HepG2 (cell line): ENCODE measurements around the gene SEC14L5.

Experiments used
- ASH2L ChIP-seq: fragments of 300-600, 200-600 bp; sonication (generic); IDR thresholded peaks from 2 replicates; pipeline ENCODE4 v1.7.0; 2017; ENCODE audit warnings: low read depth, mild to moderate bottlenecking, moderate library complexity, mixed read lengths, low read length; ENCODE audit not compliant: insufficient read length
- CBFB ChIP-seq: sonication (generic); formaldehyde crosslinking; IDR thresholded peaks from 2 replicates; pipeline ENCODE4 v1.4.0; 2020; ENCODE audit warnings: missing genetic modification reagents
- EED ChIP-seq: sonication (generic); formaldehyde crosslinking; IDR thresholded peaks from 2 replicates; pipeline ENCODE4 v1.5.0; 2020; ENCODE audit warnings: mild to moderate bottlenecking, missing genetic modification reagents
- KAT2B ChIP-seq: fragments of 150-350 bp; IDR thresholded peaks from 2 replicates; pipeline ENCODE4 v1.6.1; 2014; ENCODE audit warnings: low read depth, low read length, borderline replicate concordance
- NCOA5 ChIP-seq: sonication (generic); formaldehyde crosslinking; IDR thresholded peaks from 2 replicates; pipeline ENCODE4 v1.4.0; 2020; ENCODE audit warnings: missing genetic modification reagents
- NFE2L2 ChIP-seq: fragments of 150-350 bp; IDR thresholded peaks from 2 replicates; pipeline ENCODE4 v1.6.1; 2014; ENCODE audit warnings: low read length
- RAD51 ChIP-seq: fragments of 450-650 bp; IDR thresholded peaks from 2 replicates; pipeline ENCODE4 v1.6.1; 2016; ENCODE audit warnings: borderline replicate concordance
- SMARCC2 ChIP-seq: fragments of 450-650 bp; IDR thresholded peaks from 2 replicates; pipeline ENCODE4 v1.6.1; 2017; ENCODE audit warnings: antibody characterized with exemption, mild to moderate bottlenecking
- SMC3 ChIP-seq: IDR thresholded peaks from 2 replicates; pipeline ENCODE4 v1.6.1; 2011; ENCODE audit warnings: low read length, improper control_type of control experiment
- SMYD3 ChIP-seq: sonication (generic); formaldehyde crosslinking; IDR thresholded peaks from 2 replicates; pipeline ENCODE4 v1.8.1; 2023; ENCODE audit warnings: mild to moderate bottlenecking, missing genetic modification reagents
- ZZZ3 ChIP-seq: sonication (generic); formaldehyde crosslinking; IDR thresholded peaks from 2 replicates; pipeline ENCODE4 v1.4.0; 2020; ENCODE audit warnings: missing genetic modification reagents, mild to moderate bottlenecking, borderline replicate concordance
- TF ChIP-seq, protein P1 (sequence below): IDR thresholded peaks from 2 replicates; pipeline ENCODE4 v1.6.1; 2012; ENCODE audit warnings: low read depth, low read length, improper control_type of control experiment
- TF ChIP-seq, protein P2 (sequence below): IDR thresholded peaks from 2 replicates; pipeline ENCODE4 v1.6.1; 2016; ENCODE audit warnings: mild to moderate bottlenecking
- TF ChIP-seq, protein P3 (sequence below): sonication (generic); formaldehyde crosslinking; IDR thresholded peaks from 2 replicates; pipeline ENCODE4 v1.5.0; 2020; ENCODE audit warnings: mild to moderate bottlenecking, missing genetic modification reagents, moderate library complexity

DNA sequence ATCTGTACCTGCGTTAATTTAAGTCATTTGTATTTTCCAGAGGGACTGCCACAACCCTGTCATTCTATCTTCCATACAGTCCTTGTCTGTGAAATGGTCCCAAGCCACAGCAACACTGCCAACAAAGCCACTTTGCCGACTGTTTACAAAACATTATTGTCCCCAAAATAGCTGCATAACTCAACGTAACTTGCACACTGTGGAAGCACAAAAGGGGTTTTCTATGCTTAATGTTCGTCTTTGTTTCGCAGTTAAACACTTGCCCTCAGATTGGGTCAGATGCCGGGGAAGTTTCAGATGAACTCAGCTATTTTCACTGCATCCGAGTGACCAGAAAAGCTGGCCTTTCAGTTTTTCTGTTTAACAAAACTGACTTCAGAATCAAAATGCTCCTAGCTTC lies 4.6 kb downstream of the SEC14L5 start:
- TF ChIP-seq, protein P1, sequence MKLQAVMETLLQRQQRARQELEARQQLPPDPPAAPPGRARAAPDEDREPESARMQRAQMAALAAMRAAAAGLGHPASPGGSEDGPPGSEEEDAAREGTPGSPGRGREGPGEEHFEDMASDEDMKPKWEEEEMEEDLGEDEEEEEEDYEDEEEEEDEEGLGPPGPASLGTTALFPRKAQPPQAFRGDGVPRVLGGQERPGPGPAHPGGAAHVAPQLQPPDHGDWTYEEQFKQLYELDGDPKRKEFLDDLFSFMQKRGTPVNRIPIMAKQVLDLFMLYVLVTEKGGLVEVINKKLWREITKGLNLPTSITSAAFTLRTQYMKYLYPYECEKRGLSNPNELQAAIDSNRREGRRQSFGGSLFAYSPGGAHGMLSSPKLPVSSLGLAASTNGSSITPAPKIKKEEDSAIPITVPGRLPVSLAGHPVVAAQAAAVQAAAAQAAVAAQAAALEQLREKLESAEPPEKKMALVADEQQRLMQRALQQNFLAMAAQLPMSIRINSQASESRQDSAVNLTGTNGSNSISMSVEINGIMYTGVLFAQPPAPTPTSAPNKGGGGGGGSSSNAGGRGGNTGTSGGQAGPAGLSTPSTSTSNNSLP = no peak
- TF ChIP-seq CBFB (CRISPR knock-in tag) (no peak), EED (no peak), SMC3 (no peak), ZZZ3 (CRISPR knock-in tag) (no peak), RAD51 (no peak), ASH2L (no peak), NCOA5 (CRISPR knock-in tag) (no peak), NFE2L2 (no peak), KAT2B (no peak), SMARCC2 (no peak), SMYD3 (CRISPR knock-in tag) (no peak)
- TF ChIP-seq, protein P2, sequence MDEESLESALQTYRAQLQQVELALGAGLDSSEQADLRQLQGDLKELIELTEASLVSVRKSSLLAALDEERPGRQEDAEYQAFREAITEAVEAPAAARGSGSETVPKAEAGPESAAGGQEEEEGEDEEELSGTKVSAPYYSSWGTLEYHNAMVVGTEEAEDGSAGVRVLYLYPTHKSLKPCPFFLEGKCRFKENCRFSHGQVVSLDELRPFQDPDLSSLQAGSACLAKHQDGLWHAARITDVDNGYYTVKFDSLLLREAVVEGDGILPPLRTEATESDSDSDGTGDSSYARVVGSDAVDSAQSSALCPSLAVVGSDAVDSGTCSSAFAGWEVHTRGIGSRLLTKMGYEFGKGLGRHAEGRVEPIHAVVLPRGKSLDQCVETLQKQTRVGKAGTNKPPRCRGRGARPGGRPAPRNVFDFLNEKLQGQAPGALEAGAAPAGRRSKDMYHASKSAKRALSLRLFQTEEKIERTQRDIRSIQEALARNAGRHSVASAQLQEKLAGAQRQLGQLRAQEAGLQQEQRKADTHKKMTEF = no peak
- TF ChIP-seq, protein P3, sequence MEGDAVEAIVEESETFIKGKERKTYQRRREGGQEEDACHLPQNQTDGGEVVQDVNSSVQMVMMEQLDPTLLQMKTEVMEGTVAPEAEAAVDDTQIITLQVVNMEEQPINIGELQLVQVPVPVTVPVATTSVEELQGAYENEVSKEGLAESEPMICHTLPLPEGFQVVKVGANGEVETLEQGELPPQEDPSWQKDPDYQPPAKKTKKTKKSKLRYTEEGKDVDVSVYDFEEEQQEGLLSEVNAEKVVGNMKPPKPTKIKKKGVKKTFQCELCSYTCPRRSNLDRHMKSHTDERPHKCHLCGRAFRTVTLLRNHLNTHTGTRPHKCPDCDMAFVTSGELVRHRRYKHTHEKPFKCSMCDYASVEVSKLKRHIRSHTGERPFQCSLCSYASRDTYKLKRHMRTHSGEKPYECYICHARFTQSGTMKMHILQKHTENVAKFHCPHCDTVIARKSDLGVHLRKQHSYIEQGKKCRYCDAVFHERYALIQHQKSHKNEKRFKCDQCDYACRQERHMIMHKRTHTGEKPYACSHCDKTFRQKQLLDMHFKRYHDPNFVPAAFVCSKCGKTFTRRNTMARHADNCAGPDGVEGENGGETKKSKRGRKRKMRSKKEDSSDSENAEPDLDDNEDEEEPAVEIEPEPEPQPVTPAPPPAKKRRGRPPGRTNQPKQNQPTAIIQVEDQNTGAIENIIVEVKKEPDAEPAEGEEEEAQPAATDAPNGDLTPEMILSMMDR (CRISPR knock-in tag) = no peak
